GM23338 (cell line): Measurements from ENCODE around the gene RPS6KA1. TPM values are rescaled to one million over a fixed set of nuclear protein-coding genes. Genes with fewer than 3 reads are reported as not detected.

Source experiments
- ATAC-seq: fragments of 200-7000 bp; cut with Tn5 transposase; 3 replicates; pipeline ENCODE4 v1.9.1; 2020
- DNase-seq: peaks from one replicate; pipeline ENCODE4 v3.0.0-alpha.2; 2015; ENCODE audit warnings: low spot score
- H2AFZ ChIP-seq: fragments of 200-600 bp; sonication (generic); 2 replicates; pipeline ENCODE4 v1.8.0; 2016; ENCODE audit warnings: antibody characterized with exemption, mild to moderate bottlenecking, moderate library complexity
- H3F3A ChIP-seq: fragments of 200-600 bp; sonication (generic); replicated peaks from 2 replicates; pipeline ENCODE4 v1.8.0; 2017; ENCODE audit warnings: antibody characterized with exemption, mixed run types, low read depth
- H3K27ac ChIP-seq: fragments of 200-600 bp; sonication (generic); 2 replicates; pipeline ENCODE4 v1.6.1; 2016; ENCODE audit warnings: low read depth
- H3K27me3 ChIP-seq: fragments of 200-600 bp; sonication (generic); 2 replicates; pipeline ENCODE4 v1.8.0; 2016; ENCODE audit warnings: mild to moderate bottlenecking, mixed run types, moderate library complexity; ENCODE audit not compliant: insufficient read depth
- H3K36me3 ChIP-seq: fragments of 200-600 bp; sonication (generic); 2 replicates; pipeline ENCODE4 v1.8.0; 2016; ENCODE audit warnings: mild to moderate bottlenecking; ENCODE audit not compliant: insufficient read depth
- H3K4me1 ChIP-seq: fragments of 200-600 bp; sonication (generic); 2 replicates; pipeline ENCODE4 v1.8.0; 2016; ENCODE audit warnings: mild to moderate bottlenecking, moderate library complexity; ENCODE audit not compliant: insufficient read depth
- H3K4me2 ChIP-seq: fragments of 200-600 bp; sonication (generic); 2 replicates; pipeline ENCODE4 v1.7.1; 2017; ENCODE audit warnings: mixed run types
- H3K4me3 ChIP-seq: fragments of 200-600 bp; sonication (generic); 2 replicates; pipeline ENCODE4 v1.6.1; 2016; ENCODE audit warnings: mixed run types
- H3K79me2 ChIP-seq: fragments of 200-600 bp; sonication (generic); replicated peaks from 2 replicates; pipeline ENCODE4 v1.8.0; 2017; ENCODE audit warnings: mild to moderate bottlenecking; ENCODE audit not compliant: insufficient read depth
- H3K9me2 ChIP-seq: fragments of 200-600 bp; sonication (generic); 2 replicates; pipeline ENCODE4 v1.8.0; 2017; ENCODE audit not compliant: insufficient read depth
- H4K20me1 ChIP-seq: fragments of 200-600 bp; sonication (generic); replicated peaks from 2 replicates; pipeline ENCODE4 v1.8.0; 2017; ENCODE audit warnings: mild to moderate bottlenecking; ENCODE audit not compliant: insufficient read depth
- H3K27ac Mint-ChIP-seq: 2 replicates; pipeline ENCODE4 v1.8.0; 2020; ENCODE audit warnings: inconsistent platforms, mild to moderate bottlenecking, moderate library complexity, mixed read lengths
- H3K27me3 Mint-ChIP-seq: 3 replicates; pipeline ENCODE4 v1.8.0; 2022; ENCODE audit warnings: low read depth, mild to moderate bottlenecking, moderate library complexity, mixed read lengths, inconsistent platforms; ENCODE audit not compliant: insufficient read depth, poor library complexity
- H3K36me3 Mint-ChIP-seq: 3 replicates; pipeline ENCODE4 v1.8.0; 2021; ENCODE audit warnings: low read depth, mild to moderate bottlenecking, inconsistent platforms, moderate library complexity, mixed read lengths
- H3K4me1 Mint-ChIP-seq: 3 replicates; pipeline ENCODE4 v1.8.0; 2020; ENCODE audit warnings: mild to moderate bottlenecking, inconsistent platforms, mixed read lengths
- H3K4me3 Mint-ChIP-seq: 3 replicates; pipeline ENCODE4 v1.8.0; 2021; ENCODE audit warnings: moderate library complexity, mild to moderate bottlenecking, inconsistent platforms, mixed read lengths
- H3K9me3 Mint-ChIP-seq: 3 replicates; pipeline ENCODE4 v1.8.0; 2020; ENCODE audit warnings: moderate library complexity, mild to moderate bottlenecking, inconsistent platforms, mixed read lengths
- CREB1 ChIP-seq: fragments of 250-450 bp; sonication (Bioruptor Pico); IDR thresholded peaks from 2 replicates; pipeline ENCODE4 v1.5.0; 2020; ENCODE audit warnings: low read depth, mild to moderate bottlenecking, moderate library complexity
- JUNB ChIP-seq: IDR thresholded peaks from one replicate; pipeline ENCODE4 v1.6.1; 2016; ENCODE audit warnings: antibody characterized with exemption; ENCODE audit not compliant: unreplicated experiment
- NANOG ChIP-seq: IDR thresholded peaks from 2 replicates; pipeline ENCODE4 v1.6.1; 2016; ENCODE audit warnings: antibody characterized with exemption, borderline replicate concordance
- POLR2AphosphoS5 ChIP-seq: IDR thresholded peaks from 2 replicates; pipeline ENCODE4 v1.6.1; 2016; ENCODE audit warnings: antibody characterized with exemption, low read depth
- STAT1 ChIP-seq: IDR thresholded peaks from one replicate; pipeline ENCODE4 v1.6.1; 2016; ENCODE audit warnings: antibody characterized with exemption; ENCODE audit not compliant: unreplicated experiment
- ZNF114 ChIP-seq: fragments of 250-450 bp; sonication (Bioruptor Pico); IDR thresholded peaks from 2 replicates; pipeline ENCODE4 v1.5.0; 2020; ENCODE audit warnings: mild to moderate bottlenecking, moderate library complexity
- ZNF331 ChIP-seq: fragments of 250-450 bp; sonication (Bioruptor Pico); IDR thresholded peaks from 2 replicates; pipeline ENCODE4 v1.5.0; 2020; ENCODE audit warnings: low read depth, mild to moderate bottlenecking, moderate library complexity
- polyA plus RNA-seq: library from polyadenylated mRNA; unstranded; fragments of >200 nt; fragmentation: Nextera tagmentation; extraction: Ambion mirVana; gene quantifications from 2 replicates; pipeline ENCODE4 v1.2.1, GENCODE V29; 2016
- total RNA-seq: library from RNA; depleted of rRNA; stranded (reverse); fragments of >200 nt; shearing (Covaris generic); gene quantifications from 2 replicates; pipeline ENCODE4 v1.2.3, GENCODE V29; 2014
- TF ChIP-seq, protein P1 (sequence below), 2 experiments: fragments of 200-600 bp in 1 of 2; sonication (generic) in 1 of 2; conservative IDR thresholded peaks; 2 replicates each; pipeline versions ENCODE4 v1.5.1 to v1.6.1; 2016 to 2017; ENCODE audit warnings: antibody characterized with exemption in 2 of 2, low read depth in 2 of 2, mild to moderate bottlenecking in 2 of 2, moderate library complexity in 1 of 2
- TF ChIP-seq, protein P2 (sequence below): fragments of 250-450 bp; sonication (Bioruptor Pico); IDR thresholded peaks from 2 replicates; pipeline ENCODE4 v1.5.0; 2020; ENCODE audit warnings: mild to moderate bottlenecking, moderate library complexity

The RPS6KA1 gene
- total and polyA plus RNA-seq, 2 experiments from 2014 or later, result 28.3 to 68.6 TPM

DNA sequence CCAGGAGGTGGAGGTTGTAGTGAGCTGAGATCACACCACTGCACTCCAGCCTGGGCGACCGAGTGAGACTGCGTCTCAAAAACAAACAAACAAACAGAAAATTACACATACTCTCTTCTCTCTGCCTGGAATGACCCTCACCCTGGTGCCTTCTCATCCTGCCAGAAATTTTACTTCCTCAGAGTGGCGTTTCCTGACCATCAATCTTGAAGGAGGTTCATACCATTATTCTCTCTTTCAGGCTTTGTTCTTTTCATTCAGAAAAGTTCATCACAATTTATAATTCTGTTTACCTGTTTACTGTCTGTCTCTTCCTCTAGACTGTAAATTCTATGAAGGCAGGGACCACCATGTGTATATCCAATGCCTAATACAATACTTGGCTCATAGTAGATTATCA is 79.3 kb downstream of the RPS6KA1 start:
- H3K4me3 ChIP-seq, result no peak overlapping the region
- Mint-ChIP-seq H3K9me3 (no peaks in the 10 kb centered on the region), H3K27ac (no peak overlapping the region), H3K4me3 (no peak overlapping the region), H3K4me1 (peaks cover 25% of the 10 kb centered on the region), H3K27me3 (no peaks in the 10 kb centered on the region), H3K36me3 (no peaks in the 10 kb centered on the region)
- H3K27me3 ChIP-seq, result no peaks in the 10 kb centered on the region; the same call in 1 of the 2 replicates
- no peak overlapping the region for H3K4me2 ChIP-seq
- no peaks in the 10 kb centered on the region for H4K20me1 ChIP-seq
- no peak for DNase-seq
- no peak overlapping the region for H2AFZ ChIP-seq
- TF ChIP-seq, protein P1, sequence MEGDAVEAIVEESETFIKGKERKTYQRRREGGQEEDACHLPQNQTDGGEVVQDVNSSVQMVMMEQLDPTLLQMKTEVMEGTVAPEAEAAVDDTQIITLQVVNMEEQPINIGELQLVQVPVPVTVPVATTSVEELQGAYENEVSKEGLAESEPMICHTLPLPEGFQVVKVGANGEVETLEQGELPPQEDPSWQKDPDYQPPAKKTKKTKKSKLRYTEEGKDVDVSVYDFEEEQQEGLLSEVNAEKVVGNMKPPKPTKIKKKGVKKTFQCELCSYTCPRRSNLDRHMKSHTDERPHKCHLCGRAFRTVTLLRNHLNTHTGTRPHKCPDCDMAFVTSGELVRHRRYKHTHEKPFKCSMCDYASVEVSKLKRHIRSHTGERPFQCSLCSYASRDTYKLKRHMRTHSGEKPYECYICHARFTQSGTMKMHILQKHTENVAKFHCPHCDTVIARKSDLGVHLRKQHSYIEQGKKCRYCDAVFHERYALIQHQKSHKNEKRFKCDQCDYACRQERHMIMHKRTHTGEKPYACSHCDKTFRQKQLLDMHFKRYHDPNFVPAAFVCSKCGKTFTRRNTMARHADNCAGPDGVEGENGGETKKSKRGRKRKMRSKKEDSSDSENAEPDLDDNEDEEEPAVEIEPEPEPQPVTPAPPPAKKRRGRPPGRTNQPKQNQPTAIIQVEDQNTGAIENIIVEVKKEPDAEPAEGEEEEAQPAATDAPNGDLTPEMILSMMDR (conservative IDR thresholded peaks at IDR 0.05; ENCODE audit: low read depth in 2 of 2), result peak in 1 of 2 experiments; percentile 37; a peak in 1 of 4 replicates
- TF ChIP-seq NANOG (no peak), STAT1 (no peak), JUNB (no peak), ZNF114 (CRISPR knock-in tag) (no peak), ZNF331 (CRISPR knock-in tag) (no peak), POLR2AphosphoS5 (no peak), CREB1 (CRISPR knock-in tag) (no peak)
- TF ChIP-seq, protein P2, sequence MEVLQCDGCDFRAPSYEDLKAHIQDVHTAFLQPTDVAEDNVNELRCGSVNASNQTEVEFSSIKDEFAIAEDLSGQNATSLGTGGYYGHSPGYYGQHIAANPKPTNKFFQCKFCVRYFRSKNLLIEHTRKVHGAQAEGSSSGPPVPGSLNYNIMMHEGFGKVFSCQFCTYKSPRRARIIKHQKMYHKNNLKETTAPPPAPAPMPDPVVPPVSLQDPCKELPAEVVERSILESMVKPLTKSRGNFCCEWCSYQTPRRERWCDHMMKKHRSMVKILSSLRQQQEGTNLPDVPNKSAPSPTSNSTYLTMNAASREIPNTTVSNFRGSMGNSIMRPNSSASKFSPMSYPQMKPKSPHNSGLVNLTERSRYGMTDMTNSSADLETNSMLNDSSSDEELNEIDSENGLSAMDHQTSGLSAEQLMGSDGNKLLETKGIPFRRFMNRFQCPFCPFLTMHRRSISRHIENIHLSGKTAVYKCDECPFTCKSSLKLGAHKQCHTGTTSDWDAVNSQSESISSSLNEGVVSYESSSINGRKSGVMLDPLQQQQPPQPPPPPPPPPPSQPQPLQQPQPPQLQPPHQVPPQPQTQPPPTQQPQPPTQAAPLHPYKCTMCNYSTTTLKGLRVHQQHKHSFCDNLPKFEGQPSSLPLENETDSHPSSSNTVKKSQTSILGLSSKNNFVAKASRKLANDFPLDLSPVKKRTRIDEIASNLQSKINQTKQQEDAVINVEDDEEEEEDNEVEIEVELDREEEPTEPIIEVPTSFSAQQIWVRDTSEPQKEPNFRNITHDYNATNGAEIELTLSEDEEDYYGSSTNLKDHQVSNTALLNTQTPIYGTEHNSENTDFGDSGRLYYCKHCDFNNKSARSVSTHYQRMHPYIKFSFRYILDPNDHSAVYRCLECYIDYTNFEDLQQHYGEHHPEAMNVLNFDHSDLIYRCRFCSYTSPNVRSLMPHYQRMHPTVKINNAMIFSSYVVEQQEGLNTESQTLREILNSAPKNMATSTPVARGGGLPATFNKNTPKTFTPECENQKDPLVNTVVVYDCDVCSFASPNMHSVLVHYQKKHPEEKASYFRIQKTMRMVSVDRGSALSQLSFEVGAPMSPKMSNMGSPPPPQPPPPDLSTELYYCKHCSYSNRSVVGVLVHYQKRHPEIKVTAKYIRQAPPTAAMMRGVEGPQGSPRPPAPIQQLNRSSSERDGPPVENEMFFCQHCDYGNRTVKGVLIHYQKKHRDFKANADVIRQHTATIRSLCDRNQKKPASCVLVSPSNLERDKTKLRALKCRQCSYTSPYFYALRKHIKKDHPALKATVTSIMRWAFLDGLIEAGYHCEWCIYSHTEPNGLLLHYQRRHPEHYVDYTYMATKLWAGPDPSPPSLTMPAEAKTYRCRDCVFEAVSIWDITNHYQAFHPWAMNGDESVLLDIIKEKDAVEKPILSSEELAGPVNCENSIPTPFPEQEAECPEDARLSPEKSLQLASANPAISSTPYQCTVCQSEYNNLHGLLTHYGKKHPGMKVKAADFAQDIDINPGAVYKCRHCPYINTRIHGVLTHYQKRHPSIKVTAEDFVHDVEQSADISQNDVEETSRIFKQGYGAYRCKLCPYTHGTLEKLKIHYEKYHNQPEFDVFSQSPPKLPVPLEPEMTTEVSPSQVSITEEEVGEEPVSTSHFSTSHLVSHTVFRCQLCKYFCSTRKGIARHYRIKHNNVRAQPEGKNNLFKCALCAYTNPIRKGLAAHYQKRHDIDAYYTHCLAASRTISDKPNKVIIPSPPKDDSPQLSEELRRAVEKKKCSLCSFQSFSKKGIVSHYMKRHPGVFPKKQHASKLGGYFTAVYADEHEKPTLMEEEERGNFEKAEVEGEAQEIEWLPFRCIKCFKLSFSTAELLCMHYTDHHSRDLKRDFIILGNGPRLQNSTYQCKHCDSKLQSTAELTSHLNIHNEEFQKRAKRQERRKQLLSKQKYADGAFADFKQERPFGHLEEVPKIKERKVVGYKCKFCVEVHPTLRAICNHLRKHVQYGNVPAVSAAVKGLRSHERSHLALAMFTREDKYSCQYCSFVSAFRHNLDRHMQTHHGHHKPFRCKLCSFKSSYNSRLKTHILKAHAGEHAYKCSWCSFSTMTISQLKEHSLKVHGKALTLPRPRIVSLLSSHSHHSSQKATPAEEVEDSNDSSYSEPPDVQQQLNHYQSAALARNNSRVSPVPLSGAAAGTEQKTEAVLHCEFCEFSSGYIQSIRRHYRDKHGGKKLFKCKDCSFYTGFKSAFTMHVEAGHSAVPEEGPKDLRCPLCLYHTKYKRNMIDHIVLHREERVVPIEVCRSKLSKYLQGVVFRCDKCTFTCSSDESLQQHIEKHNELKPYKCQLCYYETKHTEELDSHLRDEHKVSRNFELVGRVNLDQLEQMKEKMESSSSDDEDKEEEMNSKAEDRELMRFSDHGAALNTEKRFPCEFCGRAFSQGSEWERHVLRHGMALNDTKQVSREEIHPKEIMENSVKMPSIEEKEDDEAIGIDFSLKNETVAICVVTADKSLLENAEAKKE (CRISPR knock-in tag), result no peak
- no peak for ATAC-seq
- H3K36me3 ChIP-seq, result no peaks in the 10 kb centered on the region
- H3K9me2 ChIP-seq, result no peaks in the 10 kb centered on the region
- H3F3A ChIP-seq, result no peaks in the 10 kb centered on the region
- no peaks in the 10 kb centered on the region for H3K79me2 ChIP-seq
- H3K4me1 ChIP-seq, result peaks cover 8% of the 10 kb centered on the region
- H3K27ac ChIP-seq, result no peak overlapping the region
